ENCODE data around the gene RCN1. TPM values are rescaled to one million over a fixed set of nuclear protein-coding genes. Genes with fewer than 3 reads are reported as not detected.
A peak's percentile ranks its signal among the peaks of the same experiment; 100 is the strongest.

RCN1 gene
- total and polyA plus RNA-seq, 2 donors (not counting 3 experiments of a cell fraction or from before 2014, with no cell fraction given): 174 to 285 TPM

GRCh38 chr11:32136657-32137056 is 45.8 kb downstream of the RCN1 start:
- Histone ChIP-seq H3K9ac (replicated peaks; ENCODE audit: extremely low read depth, insufficient read depth, low read length) (no peak overlapping the region), H3K27me3 (ENCODE audit: control insufficient read depth in 2 of 2, insufficient read depth in 2 of 2, low read length in 2 of 2) (no peaks in the 10 kb centered on the region), H2AFZ (ENCODE audit: low read depth, low read length) (no peak overlapping the region), H3K4me1 (ENCODE audit: control insufficient read depth, extremely low read depth, insufficient read depth, low read length) (peaks cover 14% of the 10 kb centered on the region), H3K9me3 (replicated peaks; ENCODE audit: control insufficient read depth, insufficient read depth, low read length) (no peaks in the 10 kb centered on the region), H3K4me3 (replicated peaks in 1 of 3; ENCODE audit: insufficient read depth in 1 of 3, low read depth in 1 of 3, low read length in 3 of 3) (no peak overlapping the region), H3K36me3 (ENCODE audit: control insufficient read depth in 2 of 2, extremely low read depth in 1 of 2, insufficient read depth in 2 of 2, low read length in 2 of 2) (no peaks in the 10 kb centered on the region), H3K79me2 (ENCODE audit: control insufficient read depth, insufficient read depth, low read length) (no peaks in the 10 kb centered on the region), H4K20me1 (replicated peaks; ENCODE audit: control insufficient read depth, extremely low read depth, insufficient read depth, low read length) (no peaks in the 10 kb centered on the region), H3K4me2 (ENCODE audit: insufficient read depth, low read length) (no peak overlapping the region), H3K9me1 (replicated peaks; ENCODE audit: control insufficient read depth, extremely low read depth, insufficient read depth, low read length) (no peaks in the 10 kb centered on the region), H3K27ac (ENCODE audit: insufficient read depth, low read depth, low read length) (peak overlapping the region; percentile 84)
- TF ChIP-seq MYC (IDR thresholded peaks at IDR 0.05; ENCODE audit: low read depth, low read length) (no peak), EZH2 (IDR thresholded peaks at IDR 0.05; ENCODE audit: borderline replicate concordance, low read depth, low read length, severe bottlenecking) (no peak), MAX (IDR thresholded peaks at IDR 0.05; ENCODE audit: insufficient read depth, insufficient read length) (no peak), CTCF (IDR thresholded peaks at IDR 0.05; ENCODE audit: extremely low read depth in 1 of 2, insufficient read depth in 1 of 2, low read depth in 1 of 2, low read length in 2 of 2) (no peak), FOS (IDR thresholded peaks at IDR 0.05; ENCODE audit: borderline replicate concordance, insufficient read depth, low read length) (no peak), JUN (IDR thresholded peaks at IDR 0.05; ENCODE audit: borderline replicate concordance, insufficient read depth, insufficient read length, low read depth) (no peak), POLR2A (IDR thresholded peaks at IDR 0.05; ENCODE audit: low read depth, low read length) (no peak), GATA2 (IDR thresholded peaks at IDR 0.05; ENCODE audit: insufficient read depth, insufficient read length, low read depth, low read length) (no peak), POLR2AphosphoS5 (IDR thresholded peaks at IDR 0.05; ENCODE audit: insufficient read depth, low read depth, low read length) (no peak)
- BruUV-seq (replicated peaks): TSS peak; percentile 100
- POLR2A ChIA-PET: no interaction called here
- dilution Hi-C loops (cut with MboI; ENCODE audit: extremely low pct_ligation_motif_present, low sequenced_read_pairs): no loop called here
- FAIRE-seq (no peak), DNase-seq (ENCODE audit: low read depth, low spot score) (no peak)
- intact Hi-C loops (cut with micrococcal nuclease): loop anchor here (1.0 kb wide), 3 partner anchors 33 to 48 kb away; no protein-coding TSS in a partner anchor
- CTCF ChIA-PET: interaction anchor here (1.1 to 1.9 kb wide), 7 partner anchors 15 to 85 kb away, joined by 3 to 9 read pairs (median 4); partner anchors contain the start of gene RCN1
